Stimulated activated CD4-positive, alpha-beta T cell treated with anti-CD3 and anti-CD28 coated beads, Interleukin-1b, Interleukin-23, amount 100 ng/mL, for 4 hours (primary cell): ENCODE data around the gene PGF.

Experiments used
- DNase-seq, 2 donors: peaks; one replicate each; pipeline ENCODE4 v3.0.0-alpha.2; 2020; ENCODE audit warnings: low read depth in 2 of 2

PGF gene

DNA sequence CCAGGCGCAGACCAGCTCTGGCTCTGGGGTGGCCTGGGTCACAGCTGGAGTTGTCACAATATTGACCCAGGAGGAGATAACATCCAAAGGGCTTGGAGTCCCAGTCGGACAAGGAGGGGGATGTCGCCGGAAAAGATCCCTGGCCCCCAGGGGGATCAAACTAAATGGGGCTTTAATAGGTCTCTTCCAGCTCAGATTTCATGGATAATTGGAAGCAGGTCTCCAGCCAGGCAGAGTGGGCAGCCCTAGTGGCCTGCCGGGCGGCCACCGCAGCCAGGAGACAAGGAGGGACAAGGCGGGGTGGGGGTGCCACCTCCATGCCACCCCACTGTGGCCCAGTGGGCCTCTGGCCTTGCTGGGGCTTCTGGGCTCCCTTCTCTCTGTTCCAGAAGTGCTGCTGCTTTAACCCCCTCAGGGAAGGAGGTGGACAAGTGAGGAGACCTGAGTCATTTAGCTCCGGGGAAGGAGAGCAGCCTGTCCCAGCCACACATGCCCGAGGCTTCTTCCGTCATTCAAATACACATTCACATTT is 23.1 kb upstream of the PGF start:
- no peak for DNase-seq

DNA sequence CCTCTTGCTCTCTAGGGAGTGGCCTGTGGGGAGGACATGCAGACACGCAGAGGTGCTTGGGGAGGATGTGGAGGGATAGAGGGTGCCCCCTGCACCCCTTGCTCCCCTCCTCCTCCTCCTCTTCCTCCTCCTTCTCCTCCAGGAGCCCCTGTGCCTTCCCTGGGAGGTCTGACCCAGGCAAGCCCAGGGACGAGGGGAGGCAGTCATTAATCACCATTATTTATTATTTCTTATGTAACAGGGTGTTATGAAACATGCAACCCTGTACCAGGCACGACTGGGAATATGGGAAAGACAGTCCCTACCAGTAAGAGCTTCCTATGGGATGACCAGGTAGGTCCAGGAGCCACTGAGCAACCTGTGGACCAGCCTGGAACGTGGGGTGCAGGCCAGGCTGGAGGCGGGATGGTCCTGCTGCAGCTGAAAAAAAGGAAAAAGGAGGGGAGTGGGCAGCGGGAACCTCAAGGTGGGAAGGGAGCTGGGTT is 22.5 kb upstream of the PGF start:
- DNase-seq = no peak

DNA sequence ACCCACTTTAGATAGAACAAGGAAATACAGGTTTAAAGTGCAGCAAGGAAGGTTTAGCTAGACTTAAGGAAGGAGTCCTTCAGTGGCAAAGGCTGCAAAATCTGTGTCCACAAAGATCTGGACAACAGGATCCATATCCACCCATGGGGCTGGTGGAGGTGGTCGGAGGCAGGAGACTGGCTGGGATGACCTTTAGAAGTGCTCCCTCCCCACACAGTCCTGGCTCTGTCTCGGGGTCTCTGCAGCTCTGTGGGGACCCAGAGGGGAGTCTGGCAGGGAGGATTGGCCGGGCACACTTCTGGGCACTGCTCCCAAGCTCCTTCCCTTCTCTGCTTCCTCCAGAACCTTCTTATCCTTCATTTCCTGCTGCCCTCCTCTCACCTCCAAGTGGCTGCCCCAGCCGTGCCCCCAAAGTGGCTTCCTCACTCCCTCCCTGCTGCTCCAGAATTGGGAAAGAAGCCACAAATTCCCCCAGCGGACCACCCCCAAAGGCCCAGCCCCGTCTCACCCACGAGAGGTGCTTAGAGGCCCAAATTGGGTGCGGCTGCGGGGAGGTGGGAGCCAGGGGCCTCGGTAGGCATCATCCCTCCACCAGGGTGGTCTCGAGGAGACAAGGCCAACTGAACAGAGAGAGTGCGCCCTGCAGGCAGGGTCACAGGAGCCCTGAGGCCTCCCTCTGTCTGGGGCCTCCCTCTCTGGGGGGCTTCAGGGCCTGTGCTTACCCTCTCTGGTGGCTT is 21.9 kb upstream of the PGF start:
- DNase-seq = no peak

DNA sequence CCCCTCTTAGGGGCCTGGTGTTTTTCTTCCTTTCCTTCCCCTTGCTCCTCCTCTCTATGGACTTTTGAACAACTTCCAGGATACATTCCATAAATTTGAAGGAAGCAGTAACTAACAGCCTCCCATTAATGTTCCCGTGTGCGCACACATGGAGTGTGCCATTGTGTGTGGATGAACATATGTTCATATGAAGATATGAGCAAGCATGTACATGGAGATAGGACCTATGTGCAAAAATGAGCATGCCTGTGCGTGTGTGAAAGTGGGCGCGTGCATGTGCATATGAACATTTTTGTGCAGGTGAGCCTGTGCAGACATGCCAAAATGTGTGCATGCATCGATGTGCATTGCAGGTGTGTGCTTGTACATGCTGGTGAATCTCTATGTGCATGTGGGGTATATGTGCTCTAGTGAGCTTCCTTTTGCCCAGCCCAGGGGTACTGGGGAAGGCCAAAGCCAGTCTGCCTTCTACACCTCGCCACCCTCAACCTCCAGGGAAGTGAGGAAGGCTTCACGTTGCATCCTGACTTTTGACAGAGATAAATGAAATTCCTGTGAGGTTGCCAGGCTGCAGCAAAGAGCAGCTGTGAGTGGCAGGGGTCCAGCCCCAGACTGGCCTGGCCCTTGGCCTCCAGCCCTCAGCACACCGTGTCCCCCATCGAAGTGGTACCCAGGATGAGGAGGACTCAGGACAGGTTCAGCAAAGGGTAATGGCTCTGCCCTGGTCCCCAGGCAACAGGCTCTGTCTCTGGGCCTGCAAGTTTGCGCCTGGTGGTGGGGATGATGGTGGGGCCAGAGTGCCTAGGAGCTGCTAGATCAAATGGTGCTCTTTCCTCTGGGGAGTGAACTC is 21.1 kb upstream of the PGF start:
- DNase-seq = no peak

DNA sequence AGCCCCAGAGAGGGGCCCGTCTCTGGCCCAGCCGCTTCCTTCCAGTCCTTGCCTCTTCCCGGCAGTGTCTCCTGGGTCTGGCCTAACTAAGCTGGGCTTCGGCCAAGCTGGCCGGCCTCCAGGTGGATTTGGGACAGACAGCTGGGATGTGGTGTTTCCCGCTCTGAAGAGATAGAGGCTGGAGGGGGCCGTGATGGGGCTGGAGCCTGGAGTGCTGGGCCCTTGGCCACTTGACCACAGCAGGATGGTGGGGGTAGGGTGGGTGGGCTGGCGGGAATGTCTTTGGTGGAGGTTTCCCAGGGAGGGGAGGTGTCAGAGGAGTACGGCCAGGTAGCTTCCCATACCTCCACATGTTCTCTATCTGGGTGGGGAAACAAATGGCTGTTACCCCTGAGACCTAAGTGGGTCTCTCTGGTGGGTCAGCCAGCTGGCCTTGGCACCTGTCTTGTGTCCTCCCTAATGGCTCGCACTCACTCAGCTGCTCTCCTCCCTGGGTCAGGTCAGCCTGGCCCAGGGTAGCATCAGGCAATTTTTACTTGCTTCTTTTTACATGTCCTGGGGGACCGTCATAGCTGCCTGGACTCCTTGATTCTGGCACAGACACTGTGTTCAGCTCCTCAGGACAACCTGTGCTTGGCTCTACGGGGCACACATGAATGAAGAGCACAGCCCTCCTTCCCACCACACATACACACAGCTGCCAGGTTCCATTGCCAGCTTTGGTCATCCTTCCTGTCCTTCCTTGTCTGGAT is 19.8 kb upstream of the PGF start:
- DNase-seq = no peak

DNA sequence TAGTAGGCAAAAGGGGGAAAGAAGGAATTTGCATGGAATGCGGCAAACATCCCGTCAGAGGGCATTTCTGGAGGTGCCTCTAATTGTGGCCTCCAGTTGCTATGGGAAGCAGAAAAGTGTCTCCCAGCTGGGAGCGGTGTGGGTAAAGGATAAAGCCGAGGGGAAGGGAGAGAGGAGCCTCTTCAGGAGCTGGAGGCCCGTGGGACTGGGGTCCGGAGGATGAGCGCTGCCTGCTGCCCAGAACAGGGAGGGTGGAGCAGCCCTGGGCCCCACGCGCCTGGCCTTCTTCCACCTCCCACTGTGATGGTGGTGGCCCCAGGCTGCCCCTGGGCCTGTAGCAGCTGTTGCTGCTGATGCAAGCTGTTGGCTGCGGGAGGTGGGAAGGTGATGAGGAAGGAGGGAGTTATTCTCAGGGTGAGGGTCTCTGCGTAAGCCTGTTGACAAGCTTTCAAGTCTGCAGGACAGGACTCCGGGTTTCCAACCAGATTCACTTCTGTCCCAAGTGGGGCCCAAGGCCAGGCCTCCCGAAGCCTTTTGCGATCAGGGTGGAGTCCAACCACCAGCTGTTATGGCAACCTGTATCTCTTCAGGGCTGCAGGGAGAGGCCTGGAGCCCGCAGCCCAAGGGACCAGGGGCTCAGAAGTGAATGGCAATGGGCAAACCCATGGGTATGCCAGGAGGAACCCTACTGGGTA is 19.1 kb upstream of the PGF start:
- no peak for DNase-seq

DNA sequence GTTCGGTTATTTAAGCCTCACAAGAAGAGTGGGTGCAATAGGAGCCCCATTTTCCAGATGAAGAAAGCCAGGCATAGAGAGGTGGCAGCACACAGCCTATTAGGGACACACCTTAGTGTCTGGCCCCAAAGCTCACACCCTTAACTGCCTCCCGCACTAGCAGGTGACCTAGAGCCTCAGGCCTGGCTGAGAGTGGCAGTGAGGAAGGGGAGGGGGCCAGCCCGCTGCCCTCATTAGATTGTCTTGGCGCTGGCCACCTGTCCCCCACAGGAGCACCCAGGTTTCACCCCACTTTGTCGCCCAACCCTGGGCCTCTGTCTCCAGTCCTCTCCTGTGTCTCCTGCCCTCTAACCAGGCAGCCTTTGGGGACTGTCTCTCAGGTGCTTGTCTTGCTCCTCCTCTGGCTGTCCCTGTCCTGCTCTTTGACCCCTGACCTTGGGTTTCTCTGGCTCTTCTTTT is 18.5 kb upstream of the PGF start:
- DNase-seq = no peak

DNA sequence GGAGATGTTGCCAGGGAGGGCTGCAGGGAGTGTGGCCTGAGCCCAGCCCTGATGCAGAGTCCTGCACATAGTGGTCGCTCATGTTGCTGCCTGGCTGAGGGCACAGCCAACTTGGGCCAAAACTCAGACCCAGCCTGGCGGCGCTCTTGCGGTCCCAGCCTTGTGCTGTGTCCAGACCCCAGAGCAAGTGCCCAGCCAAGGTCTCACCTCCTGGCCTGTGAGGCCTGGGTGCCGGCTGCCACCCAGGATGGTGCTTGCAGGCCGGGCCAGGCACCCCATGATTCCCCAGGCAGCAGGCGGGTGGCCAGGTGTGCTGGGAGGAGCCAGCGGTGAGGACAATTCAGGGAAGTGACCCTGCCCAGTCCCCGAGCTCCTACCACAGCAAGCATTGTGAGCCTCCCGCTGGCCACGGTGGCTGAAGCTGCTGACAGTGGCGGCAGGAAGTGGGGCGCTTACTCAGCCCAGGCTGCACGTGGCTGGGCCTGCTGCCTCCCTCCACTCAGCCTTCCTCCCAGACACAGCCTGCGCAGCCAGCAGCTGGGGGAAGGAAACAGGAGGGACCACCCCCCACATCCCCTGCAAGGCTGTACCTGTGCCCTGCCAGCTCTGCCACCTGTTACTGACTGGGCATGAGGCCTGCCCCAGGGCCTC is 17.7 kb upstream of the PGF start:
- DNase-seq = no peak

DNA sequence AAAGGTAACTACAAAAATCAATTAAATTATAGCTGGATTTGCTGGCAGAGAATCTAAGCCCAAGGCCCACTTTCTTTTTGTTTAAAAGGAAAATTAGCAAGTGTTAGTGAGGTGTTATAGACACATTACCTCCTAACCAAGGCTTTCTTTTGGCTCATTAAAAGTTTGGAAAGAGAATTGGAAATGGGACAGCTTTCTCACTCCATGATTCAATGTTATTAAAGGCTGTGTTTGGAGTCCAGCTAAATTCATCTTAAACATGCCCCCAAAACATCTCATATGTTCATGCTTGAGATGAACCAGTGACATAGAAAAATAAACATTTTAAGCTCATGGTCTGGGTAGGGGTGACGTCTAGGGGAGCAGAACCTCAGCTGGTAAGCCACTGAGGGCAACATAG is 13.4 kb upstream of the PGF start:
- DNase-seq = no peak

DNA sequence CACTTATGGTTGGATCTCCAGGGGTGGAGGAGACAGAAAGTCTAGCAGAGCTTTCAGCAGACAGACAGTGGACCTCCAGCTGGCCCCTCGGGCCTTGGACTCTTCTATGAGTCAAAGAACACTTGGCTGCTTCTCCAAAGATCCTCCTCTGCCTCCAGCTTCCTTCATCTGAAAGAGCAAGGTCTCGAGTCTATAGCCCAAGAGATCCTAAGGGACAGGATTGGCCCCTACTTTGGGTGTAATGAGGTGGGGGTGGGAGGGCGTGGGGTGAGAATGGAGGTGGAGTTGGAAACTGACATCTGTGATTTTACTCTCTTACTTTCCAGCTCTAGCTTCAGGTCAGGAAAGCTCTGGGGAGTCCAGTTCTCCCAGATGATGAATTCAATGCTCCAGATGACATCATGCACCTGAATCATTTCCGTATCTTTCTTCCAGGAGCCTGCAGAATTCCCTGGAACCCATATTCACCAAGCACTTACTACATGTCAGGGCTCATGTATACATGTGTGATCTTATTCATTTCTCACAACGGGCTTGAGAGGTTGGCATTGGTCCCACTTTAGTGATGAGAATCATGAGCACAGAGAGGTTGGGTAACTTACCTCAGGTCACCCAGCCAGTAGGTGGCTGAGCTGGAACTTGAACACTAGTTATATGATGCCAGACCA is 10.2 kb upstream of the PGF start:
- DNase-seq = no peak

DNA sequence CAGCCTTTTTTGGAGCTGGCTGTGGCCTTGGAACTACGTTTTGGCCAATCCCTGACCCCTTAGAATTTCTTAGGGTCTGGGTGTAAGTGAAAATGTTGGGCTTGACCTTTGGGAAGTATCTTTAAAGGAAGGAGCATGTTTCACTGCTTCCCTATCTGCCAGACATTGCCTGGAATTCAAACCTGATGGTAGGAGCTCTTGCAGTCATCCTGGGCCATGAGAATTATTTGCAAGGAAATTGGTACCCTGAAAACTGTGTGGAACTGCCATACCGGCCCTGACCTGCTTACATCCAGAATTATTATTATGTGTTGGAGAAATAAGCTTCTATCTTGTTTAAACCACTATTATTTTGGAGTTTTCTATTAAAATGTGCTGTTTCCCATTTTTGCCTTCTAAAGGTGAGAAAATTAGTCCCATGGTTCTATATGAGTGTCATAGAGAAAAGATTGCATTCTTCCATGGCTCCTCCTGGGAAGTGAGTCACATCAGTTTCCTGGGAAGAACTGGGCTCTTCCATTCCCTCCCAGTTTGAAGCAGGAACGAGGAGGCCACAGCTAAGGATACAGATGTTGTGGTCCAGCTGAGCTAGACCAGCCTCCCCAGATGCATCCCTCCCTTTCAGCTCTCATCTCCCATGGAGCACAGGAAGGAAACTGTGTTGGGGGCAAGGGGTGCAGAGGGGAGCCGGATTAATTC is 9.5 kb upstream of the PGF start:
- DNase-seq = no peak

DNA sequence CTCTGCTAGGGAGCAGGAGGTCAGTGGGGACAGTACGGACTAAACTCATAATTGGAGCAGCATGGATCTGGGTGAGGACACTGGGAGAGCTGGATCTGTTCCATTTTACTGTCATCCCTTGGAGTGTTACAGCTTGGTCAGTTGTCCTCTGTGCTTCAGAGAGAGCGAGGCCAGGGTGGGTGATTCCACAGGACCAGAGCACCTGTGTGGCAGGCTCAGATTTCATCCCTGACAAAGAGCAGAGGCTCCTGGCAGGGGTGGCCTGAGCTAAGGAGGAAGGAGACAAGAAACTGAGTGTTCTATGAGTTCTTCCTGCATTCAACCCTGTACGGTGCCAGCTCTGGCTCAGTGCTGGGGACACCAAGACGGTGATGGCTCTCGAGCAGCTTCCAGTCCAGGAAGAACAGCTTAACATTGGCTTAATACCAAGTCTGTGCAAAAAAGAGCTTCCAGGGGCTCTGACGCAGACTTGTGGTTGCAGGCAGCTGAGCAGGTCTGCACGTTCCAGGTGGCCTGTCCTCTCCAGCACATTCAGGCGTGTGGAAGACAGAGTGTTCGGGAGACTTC is 8.4 kb upstream of the PGF start:
- no peak for DNase-seq

DNA sequence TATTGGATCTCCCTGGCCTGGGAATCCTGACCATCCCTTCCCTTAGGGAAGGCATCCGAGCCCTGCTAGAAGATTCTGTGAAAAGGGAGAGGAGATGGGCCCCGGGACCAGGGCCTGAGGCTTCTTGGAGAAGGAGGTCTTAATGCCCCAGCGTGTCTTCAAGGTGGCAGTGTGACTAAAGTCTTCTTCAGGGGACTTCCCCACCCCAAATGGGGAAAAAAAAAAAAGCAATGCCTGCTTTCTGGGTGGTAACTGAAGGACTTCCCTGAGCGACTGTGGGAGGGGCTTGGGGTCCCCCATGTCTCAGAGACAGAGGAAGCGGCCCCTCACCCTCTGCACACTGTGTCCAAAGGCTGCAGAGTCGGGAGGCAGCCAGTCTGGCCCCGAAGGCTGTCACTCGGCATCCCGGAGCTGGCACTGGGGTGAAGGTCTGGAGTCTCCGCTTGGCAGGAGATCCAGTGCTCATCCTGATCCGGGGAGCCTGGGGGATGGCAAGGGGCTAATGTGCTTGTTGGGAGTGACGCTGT is 7.8 kb upstream of the PGF start:
- DNase-seq = no peak

DNA sequence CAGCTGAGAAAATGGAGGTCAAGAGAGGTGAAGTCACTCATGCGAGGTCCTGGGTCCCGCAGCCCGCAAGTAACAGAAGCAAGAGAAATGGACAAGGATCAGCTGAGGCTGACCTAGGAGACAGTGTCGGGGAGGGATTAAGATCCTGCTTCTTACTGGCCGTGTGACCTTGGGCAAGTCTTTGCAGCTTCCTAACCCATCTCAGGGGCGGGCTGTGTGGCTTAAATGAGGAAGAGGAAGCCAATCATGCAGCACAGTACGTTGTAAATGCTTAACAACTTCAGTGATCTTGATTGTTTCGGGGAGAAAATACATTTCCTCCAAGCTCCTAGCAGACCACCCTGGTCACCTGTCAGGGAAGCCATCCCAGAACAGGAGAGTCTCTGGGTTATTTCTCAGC is 7.1 kb upstream of the PGF start:
- DNase-seq = no peak

DNA sequence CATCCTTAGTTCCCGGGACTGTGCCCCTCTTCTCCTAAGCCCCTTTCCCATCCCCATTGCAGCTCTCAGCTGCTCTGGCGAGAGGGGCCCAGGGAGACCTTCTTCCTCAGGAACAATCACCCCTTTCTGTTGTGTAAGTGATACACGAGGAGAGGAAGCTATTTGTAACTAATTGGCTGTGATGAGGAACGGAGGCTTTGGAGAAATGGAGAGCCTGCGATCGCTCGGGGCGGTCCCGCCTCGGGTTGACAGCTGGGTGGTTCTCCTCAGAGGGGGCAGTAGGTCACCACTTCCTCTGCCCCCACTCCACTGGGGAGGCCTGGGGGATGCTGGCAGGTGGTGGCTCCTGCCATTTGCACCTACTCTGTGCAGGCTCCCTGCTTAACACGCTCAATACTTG is 6.6 kb upstream of the PGF start:
- no peak for DNase-seq

DNA sequence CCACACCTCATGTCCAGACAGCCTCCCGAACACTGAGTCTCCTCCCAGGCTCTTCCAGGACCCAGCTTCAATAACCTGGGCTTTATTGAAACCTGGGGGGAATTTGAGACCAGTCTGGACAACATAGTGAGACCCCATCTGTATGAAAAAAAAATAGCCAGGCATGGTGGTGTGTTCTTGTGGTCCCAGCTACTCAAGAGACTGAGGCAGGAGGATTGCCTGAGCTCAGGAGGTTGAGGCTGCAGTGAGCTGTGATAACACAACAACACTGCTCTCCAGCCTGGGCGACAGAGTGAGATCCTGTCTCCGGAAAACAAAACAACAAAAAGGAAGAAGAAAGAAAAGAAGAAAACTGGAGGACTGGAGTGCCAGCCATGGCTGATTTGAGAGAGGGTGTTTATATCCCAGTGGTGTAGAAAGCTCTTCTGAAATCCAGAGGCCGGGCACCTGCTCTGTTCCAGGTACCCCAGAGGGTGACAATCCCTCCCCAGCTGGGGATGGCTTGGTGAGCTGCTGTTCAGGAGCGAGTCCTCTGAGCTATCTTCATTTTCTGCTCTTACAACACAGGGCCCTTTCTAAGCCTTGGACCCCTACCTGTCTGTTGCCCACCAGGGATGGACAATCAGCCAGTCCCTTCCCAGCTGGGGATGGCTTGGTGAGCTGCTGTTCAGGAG is 6.0 kb upstream of the PGF start:
- no peak for DNase-seq

DNA sequence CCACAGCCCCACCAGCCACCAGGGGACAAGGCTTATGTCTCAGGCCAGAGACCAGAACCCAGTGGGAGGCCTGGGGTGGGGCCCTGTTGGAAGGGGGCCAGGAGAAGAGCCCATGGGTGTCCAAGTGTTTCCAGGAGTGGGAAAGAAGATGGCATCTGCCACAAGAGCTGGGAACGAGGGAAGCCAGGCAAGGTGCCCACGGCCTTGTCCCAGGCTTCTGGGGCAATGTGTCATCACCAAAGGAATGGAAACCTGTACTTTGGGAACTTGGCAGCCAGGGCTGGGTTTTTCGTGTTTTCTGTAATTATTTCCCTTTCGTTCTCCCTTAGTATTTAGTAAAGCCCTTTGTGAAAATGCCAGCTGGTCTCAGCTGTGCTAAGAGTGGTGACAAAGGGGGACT is 5.3 kb upstream of the PGF start:
- no peak for DNase-seq

DNA sequence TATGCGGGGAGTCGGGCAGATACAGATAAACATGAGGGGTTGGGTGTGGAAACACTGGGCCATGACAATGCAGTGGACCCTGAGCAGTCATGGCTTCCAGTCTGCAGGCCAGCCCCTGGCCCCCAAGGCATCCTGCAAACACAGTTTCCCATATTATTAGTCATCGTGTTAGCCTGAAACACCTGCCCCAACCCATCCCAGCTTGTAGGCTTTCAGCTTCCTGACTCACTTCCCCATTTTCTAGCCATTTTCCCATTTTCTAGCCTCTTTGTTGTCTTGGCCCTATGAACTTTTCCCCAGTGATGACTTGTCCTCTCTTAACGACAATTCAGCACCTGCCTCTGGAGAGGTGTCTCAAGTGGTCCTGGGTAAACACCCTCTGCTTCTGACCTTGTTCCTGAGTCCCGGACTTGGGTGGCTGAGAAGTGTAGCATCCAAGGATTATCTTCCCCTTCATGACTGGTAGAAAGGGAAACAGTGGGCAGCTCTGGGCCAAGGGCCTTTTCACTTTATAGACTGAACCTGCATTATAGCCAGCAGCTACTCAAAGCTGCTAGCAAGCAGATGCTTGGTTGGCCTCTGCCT is 4.3 kb upstream of the PGF start:
- no peak for DNase-seq
